ENCODE results near the gene FANCC. TPM values are rescaled to one million over a fixed set of nuclear protein-coding genes. Genes with fewer than 3 reads are reported as not detected.

The FANCC gene
- total RNA-seq, 2 experiments from 2014 or later: 5.7 to 6.3 TPM

DNA sequence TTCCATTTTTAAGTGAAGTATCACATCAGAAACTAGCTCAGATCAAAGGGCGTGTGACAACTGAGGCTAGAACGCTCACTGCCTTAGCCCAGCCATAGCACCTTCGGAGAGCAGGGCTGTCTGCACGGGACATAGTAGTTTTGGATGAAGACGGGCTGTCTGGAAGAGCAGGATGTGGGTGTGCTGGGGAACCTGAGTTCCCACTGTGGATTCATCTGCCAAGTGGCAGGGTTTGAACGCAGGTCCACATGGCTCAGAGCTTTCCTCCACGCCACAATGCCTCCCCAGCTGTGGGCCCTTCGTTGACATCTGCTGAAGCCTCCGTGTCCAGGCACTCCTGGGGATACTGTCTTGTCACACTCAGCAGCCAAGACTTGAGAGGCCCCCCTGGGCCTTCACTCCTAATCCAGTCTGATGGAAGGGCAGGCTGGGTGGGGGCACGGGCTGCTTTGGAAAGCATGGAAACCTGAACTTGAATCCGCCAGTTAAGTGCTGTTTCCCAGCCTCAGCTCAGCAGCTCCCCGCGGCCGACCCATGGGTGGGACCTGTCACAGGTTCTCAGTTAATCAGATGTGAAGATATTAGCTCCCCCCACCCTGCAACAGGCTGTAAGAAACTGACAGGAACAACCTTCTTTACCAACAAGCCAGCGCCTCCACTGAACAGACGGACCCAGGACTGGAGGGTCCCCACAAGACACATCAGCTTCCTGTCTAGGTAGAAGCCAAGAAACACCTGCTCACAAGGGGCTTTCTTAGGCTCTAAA, 228.1 kb downstream of the FANCC start:
- Mint-ChIP-seq H3K27ac (no peak overlapping the region), H3K27me3 (no peaks in the 10 kb centered on the region), H3K4me1 (ENCODE audit: low read depth) (peaks cover 20% of the 10 kb centered on the region), H3K9me3 (no peaks in the 10 kb centered on the region), H3K36me3 (ENCODE audit: low read depth) (peaks cover 5% of the 10 kb centered on the region), H3K4me3 (no peak overlapping the region)
- no peaks in the 10 kb centered on the region for H3K9me3 ChIP-seq (ENCODE audit: control insufficient read depth in 1 of 2, insufficient read depth in 1 of 2, low read length in 2 of 2)
- H3K27ac ChIP-seq (ENCODE audit: low read depth in 1 of 2, low read length in 2 of 2): no peak overlapping the region
- intact Hi-C loops (cut with DNase I, micrococcal nuclease): no loop called here
- H3K27me3 ChIP-seq (ENCODE audit: control insufficient read depth in 1 of 2, insufficient read depth in 2 of 2, low read length in 2 of 2): no peaks in the 10 kb centered on the region
- no peaks in the 10 kb centered on the region for H3K36me3 ChIP-seq (ENCODE audit: insufficient read depth, low read length)
- POLR2A ChIA-PET: no interaction called here
- no peak for DNase-seq
- TF ChIP-seq, protein P1, sequence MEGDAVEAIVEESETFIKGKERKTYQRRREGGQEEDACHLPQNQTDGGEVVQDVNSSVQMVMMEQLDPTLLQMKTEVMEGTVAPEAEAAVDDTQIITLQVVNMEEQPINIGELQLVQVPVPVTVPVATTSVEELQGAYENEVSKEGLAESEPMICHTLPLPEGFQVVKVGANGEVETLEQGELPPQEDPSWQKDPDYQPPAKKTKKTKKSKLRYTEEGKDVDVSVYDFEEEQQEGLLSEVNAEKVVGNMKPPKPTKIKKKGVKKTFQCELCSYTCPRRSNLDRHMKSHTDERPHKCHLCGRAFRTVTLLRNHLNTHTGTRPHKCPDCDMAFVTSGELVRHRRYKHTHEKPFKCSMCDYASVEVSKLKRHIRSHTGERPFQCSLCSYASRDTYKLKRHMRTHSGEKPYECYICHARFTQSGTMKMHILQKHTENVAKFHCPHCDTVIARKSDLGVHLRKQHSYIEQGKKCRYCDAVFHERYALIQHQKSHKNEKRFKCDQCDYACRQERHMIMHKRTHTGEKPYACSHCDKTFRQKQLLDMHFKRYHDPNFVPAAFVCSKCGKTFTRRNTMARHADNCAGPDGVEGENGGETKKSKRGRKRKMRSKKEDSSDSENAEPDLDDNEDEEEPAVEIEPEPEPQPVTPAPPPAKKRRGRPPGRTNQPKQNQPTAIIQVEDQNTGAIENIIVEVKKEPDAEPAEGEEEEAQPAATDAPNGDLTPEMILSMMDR (IDR thresholded peaks at IDR 0.05): no peak
- peaks cover 12% of the 10 kb centered on the region for H3K4me1 ChIP-seq (ENCODE audit: insufficient read depth, low read length)
- no peak for ATAC-seq (ENCODE audit: poor library complexity)
- CTCF ChIA-PET: no interaction called here
- H3K4me3 ChIP-seq (ENCODE audit: low read length): no peak overlapping the region

DNA sequence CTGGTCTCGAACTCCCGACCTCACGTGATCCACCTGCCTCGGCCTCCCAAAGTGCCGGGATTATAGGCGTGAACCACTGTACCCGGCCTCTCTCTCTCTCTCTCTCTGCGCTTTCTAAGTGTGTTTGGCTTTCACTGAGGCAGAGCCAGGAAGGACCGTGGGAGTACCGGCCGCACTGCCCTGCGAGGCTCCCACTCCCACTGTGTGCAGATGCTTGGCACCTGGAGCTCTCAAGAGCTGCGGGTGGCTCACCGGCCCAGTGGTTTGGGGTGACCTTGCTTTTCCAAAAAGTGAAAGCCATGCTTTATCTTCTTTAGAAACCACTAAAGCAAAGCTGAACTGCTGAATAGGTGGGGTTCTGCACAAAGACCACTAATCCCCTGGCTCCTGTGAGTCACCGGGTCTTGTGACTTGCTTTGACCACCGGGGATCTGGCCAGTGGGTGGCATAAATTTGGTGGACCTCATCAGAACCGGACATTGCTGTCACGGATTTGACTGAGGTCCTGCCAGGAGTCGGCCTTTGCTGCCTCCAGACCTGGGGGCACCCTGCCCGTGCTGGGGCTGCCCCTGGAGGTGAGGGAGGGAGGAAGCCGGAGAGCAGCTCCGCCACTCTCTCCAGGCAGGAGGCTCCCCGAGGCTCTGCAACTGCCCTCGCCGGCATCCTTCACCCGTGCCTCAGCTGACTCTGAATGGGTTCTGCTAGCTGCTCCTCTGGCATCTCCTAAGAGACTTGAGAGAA, 228.9 kb downstream of the FANCC start:
- ATAC-seq (ENCODE audit: poor library complexity): no peak
- H3K4me3 Mint-ChIP-seq: no peak overlapping the region
- no peaks in the 10 kb centered on the region for H3K36me3 ChIP-seq (ENCODE audit: insufficient read depth, low read length)
- H3K36me3 Mint-ChIP-seq (ENCODE audit: low read depth): peaks cover 10% of the 10 kb centered on the region
- H3K9me3 ChIP-seq (ENCODE audit: control insufficient read depth in 1 of 2, insufficient read depth in 1 of 2, low read length in 2 of 2): no peaks in the 10 kb centered on the region
- no peaks in the 10 kb centered on the region for H3K27me3 ChIP-seq (ENCODE audit: control insufficient read depth in 1 of 2, insufficient read depth in 2 of 2, low read length in 2 of 2)
- no peak overlapping the region for H3K27ac Mint-ChIP-seq
- CTCF ChIA-PET: no interaction called here
- POLR2A ChIA-PET: no interaction called here
- H3K27me3 Mint-ChIP-seq: no peaks in the 10 kb centered on the region
- no peak overlapping the region for H3K4me3 ChIP-seq (ENCODE audit: low read length)
- TF ChIP-seq, protein P1 (IDR thresholded peaks at IDR 0.05): no peak
- H3K27ac ChIP-seq (ENCODE audit: low read depth in 1 of 2, low read length in 2 of 2): no peak overlapping the region
- no peak for DNase-seq
- intact Hi-C loops (cut with DNase I, micrococcal nuclease): no loop called here
- peaks cover 13% of the 10 kb centered on the region for H3K4me1 Mint-ChIP-seq (ENCODE audit: low read depth)
- H3K9me3 Mint-ChIP-seq: no peaks in the 10 kb centered on the region
- peaks cover 12% of the 10 kb centered on the region for H3K4me1 ChIP-seq (ENCODE audit: insufficient read depth, low read length)

DNA sequence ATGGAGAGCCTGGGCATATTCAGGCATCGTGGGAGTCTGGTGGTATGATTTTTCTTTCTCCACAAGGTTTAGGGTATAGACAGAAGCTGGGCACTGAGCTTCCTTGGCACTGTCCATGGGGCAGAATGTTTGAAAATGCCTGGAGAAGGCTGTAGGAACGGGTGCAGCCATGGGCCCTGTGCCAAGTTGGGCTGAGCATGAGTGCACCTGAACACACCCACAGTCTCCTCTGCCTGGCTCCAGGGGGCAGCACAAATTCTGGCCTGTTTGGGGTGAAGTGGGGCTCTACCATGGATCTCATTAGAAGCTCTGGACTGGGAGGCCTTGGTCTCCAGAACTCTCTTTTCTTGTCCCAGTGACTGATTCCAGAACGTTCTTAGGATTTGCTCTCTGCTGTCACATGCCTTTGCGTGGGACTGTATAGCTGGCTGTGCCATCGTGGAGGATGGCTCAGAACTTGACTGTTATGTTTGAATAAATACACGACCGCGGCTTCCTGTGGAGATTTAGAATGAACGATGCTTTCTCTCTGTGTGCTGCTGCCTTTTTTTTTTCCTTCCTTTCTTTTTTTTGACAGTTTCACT, 229.8 kb downstream of the FANCC start:
- H3K27me3 Mint-ChIP-seq: no peaks in the 10 kb centered on the region

More for the DNA sequence above, 229.8 kb downstream of the FANCC start:
- intact Hi-C loops (cut with DNase I, micrococcal nuclease): no loop called here
- Histone ChIP-seq H3K27ac (ENCODE audit: low read depth in 1 of 2, low read length in 2 of 2) (no peak overlapping the region), H3K4me3 (ENCODE audit: low read length) (no peak overlapping the region), H3K4me1 (ENCODE audit: insufficient read depth, low read length) (peaks cover 11% of the 10 kb centered on the region), H3K9me3 (ENCODE audit: control insufficient read depth in 1 of 2, insufficient read depth in 1 of 2, low read length in 2 of 2) (no peaks in the 10 kb centered on the region), H3K27me3 (ENCODE audit: control insufficient read depth in 1 of 2, insufficient read depth in 2 of 2, low read length in 2 of 2) (no peaks in the 10 kb centered on the region), H3K36me3 (ENCODE audit: insufficient read depth, low read length) (no peaks in the 10 kb centered on the region)
- Mint-ChIP-seq H3K27ac (no peak overlapping the region), H3K4me3 (no peak overlapping the region), H3K9me3 (no peaks in the 10 kb centered on the region), H3K36me3 (ENCODE audit: low read depth) (peaks cover 10% of the 10 kb centered on the region), H3K4me1 (ENCODE audit: low read depth) (peaks cover 5% of the 10 kb centered on the region)
- ATAC-seq (ENCODE audit: poor library complexity): no peak
- ChIA-PET CTCF (no interaction called here), POLR2A (no interaction called here)
- no peak for DNase-seq
- TF ChIP-seq, protein P1 (IDR thresholded peaks at IDR 0.05): no peak
